Naive thymus-derived CD8-positive, alpha-beta T cell (primary cell): ENCODE results near the gene RIMS4. TPM values are rescaled to one million over a fixed set of nuclear protein-coding genes. Genes with fewer than 3 reads are reported as not detected.

ENCODE experiments used
- ATAC-seq, 2 donors: fragments of 150-1000 bp; cut with Tn5 transposase in 1 of 2; sonication (Bioruptor Pico), chemical (Tn5 transposase) in 1 of 2; 1 replicate in 1 of 2; 2 replicates in 1 of 2; pipeline ENCODE4 v1.10.0; 2021; ENCODE audit warnings: mild to moderate bottlenecking in 2 of 2, moderate library complexity in 2 of 2
- POLR2A ChIA-PET: fragments of 350-600 bp; sonication (Branson Sonifier 250); formaldehyde crosslinking; loops from one replicate; lab custom pipeline; 2021; ENCODE audit warnings: antibody characterized with exemption; lab: Charles Lee
- DNase-seq, 10 donors: peaks; one replicate each; pipeline versions ENCODE4 v3.0.0 to v3.0.0-alpha.2; 2020 to 2022
- H3K27ac Mint-ChIP-seq, 10 donors: one replicate each; pipeline ENCODE4 v1.8.0; 2020 to 2022; ENCODE audit warnings: mild to moderate bottlenecking in 10 of 10, mixed read lengths in 10 of 10, moderate library complexity in 4 of 10, inconsistent platforms in 1 of 10
- H3K27me3 Mint-ChIP-seq, 5 donors: one replicate each; pipeline ENCODE4 v1.8.0; 2021 to 2022; ENCODE audit warnings: mixed read lengths in 5 of 5
- H3K36me3 Mint-ChIP-seq, 3 donors: one replicate each; pipeline ENCODE4 v1.8.0; 2020 to 2022; ENCODE audit warnings: mixed read lengths in 3 of 3, mild to moderate bottlenecking in 2 of 3, inconsistent platforms in 1 of 3
- H3K4me1 Mint-ChIP-seq, 4 donors: one replicate each; pipeline ENCODE4 v1.8.0; 2021 to 2022; ENCODE audit warnings: mixed read lengths in 4 of 4
- H3K4me3 Mint-ChIP-seq, 10 donors: one replicate each; pipeline ENCODE4 v1.8.0; 2020 to 2022; ENCODE audit warnings: mild to moderate bottlenecking in 10 of 10, mixed read lengths in 10 of 10, moderate library complexity in 6 of 10, inconsistent platforms in 1 of 10
- H3K9me3 Mint-ChIP-seq, 9 donors: one replicate each; pipeline ENCODE4 v1.8.0; 2020 to 2022; ENCODE audit warnings: mixed read lengths in 9 of 9, mild to moderate bottlenecking in 3 of 9, inconsistent platforms in 1 of 9, moderate library complexity in 1 of 9
- polyA plus RNA-seq, 3 donors: library from polyadenylated mRNA; unstranded; fragments of 300-500 nt; fragmentation: Illumina TruSeq; gene quantifications; one replicate each; pipeline ENCODE4 v1.2.3, GENCODE V29; 2021
- total RNA-seq, 8 experiments: library from RNA in 2 of 8; stranded (reverse) in 2 of 8; gene quantifications; one replicate each; pipeline ENCODE4 v1.2.3 and lab custom pipeline; 2021 to 2026

RIMS4 gene
- total and polyA plus RNA-seq, 5 experiments from 2014 or later: not detected

- ATAC-seq: no peak
- POLR2A ChIA-PET: no interaction called here
- no peak for DNase-seq
- H3K27ac Mint-ChIP-seq: peak overlapping the region in 1 of 10 donors; percentile 0
- no peak overlapping the region for H3K4me3 Mint-ChIP-seq
- peaks cover 2 to 12% (median 6%) of the 10 kb centered on the region in 4 donors for H3K4me1 Mint-ChIP-seq
- H3K36me3 Mint-ChIP-seq: peaks cover 0 to 2% (median 0%) of the 10 kb centered on the region in 3 donors
- H3K9me3 Mint-ChIP-seq: no peaks in the 10 kb centered on the region
- peaks cover 28 to 51% (median 44%) of the 10 kb centered on the region in 5 donors for H3K27me3 Mint-ChIP-seq
Observed at GRCh38 chr20:44805335-44805978, 4.9 kb downstream of the RIMS4 start.

DNA sequence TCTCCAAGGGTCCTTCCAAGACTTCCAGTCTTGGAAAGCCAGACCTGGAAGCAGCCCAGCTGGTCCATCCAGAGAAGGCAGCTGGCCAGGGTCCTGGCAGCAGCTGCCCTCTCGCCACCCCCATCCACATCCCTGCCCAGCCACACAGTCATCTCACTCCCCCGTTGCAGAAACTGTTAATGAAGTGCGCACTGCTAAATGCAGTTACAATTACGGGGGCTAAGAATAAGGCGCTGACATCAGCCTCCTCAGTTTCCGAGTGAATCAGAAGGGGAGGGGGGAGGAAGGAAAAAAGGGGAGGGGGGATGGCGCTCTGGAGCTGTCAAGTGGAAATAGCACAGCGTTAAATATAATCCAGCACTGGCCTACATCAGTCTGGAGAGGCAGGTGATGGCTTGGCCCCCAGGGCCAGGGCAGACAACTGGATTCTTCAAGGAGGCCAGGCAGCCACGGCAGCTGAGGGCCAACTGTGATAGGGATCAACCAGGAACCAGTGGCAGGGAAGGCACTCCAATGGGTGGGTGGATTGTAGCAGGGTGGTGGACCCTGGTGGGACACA, 6.9 kb downstream of the RIMS4 start:
- H3K4me1 Mint-ChIP-seq: peaks cover 0 to 2% (median 0%) of the 10 kb centered on the region in 4 donors
- no peak overlapping the region for H3K27ac Mint-ChIP-seq
- POLR2A ChIA-PET: no interaction called here
- H3K9me3 Mint-ChIP-seq: no peaks in the 10 kb centered on the region
- no peak overlapping the region for H3K4me3 Mint-ChIP-seq
- H3K27me3 Mint-ChIP-seq: peaks cover 20 to 37% (median 32%) of the 10 kb centered on the region in 5 donors
- DNase-seq: no peak
- no peak for ATAC-seq
- no peaks in the 10 kb centered on the region for H3K36me3 Mint-ChIP-seq

DNA sequence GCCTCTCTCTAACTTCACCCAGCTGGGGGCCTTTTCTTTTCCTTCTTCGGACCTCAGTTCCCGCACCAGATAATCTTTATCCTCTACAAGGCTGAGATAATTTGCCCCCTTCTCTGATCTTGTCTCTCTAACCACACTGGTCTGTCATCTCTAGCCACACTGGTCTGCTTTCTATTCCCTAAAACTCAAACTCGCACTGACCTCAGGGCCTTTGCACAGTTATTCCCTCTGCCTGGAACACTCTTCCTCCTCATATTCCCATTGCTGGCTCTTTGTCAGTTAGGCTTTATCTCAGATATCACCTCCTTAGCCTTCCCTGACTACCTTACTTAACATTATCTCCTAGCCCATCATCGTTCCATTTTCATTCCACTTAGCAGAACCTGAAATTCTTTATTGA, 7.6 kb downstream of the RIMS4 start:
- DNase-seq (no peak), ATAC-seq (no peak)
- no peaks in the 10 kb centered on the region for H3K36me3 Mint-ChIP-seq
- H3K27me3 Mint-ChIP-seq: peaks cover 14 to 29% (median 25%) of the 10 kb centered on the region in 5 donors
- H3K9me3 Mint-ChIP-seq: no peaks in the 10 kb centered on the region
- H3K4me3 Mint-ChIP-seq: no peak overlapping the region
- no peak overlapping the region for H3K27ac Mint-ChIP-seq
- POLR2A ChIA-PET: no interaction called here
- H3K4me1 Mint-ChIP-seq: no peaks in the 10 kb centered on the region

GRCh38 chr20:44800391-44801046, 9.8 kb downstream of the RIMS4 start:
- Mint-ChIP-seq H3K27me3 (peaks cover 6 to 14% (median 11%) of the 10 kb centered on the region in 5 donors), H3K36me3 (no peaks in the 10 kb centered on the region), H3K27ac (no peak overlapping the region), H3K9me3 (no peaks in the 10 kb centered on the region), H3K4me1 (no peaks in the 10 kb centered on the region), H3K4me3 (no peak overlapping the region)
- POLR2A ChIA-PET: no interaction called here
- DNase-seq: peak in 3 of 10 donors; percentile 6 to 17 (median 10)
- no peak for ATAC-seq

GRCh38 chr20:44799691-44800090, 10.7 kb downstream of the RIMS4 start:
- POLR2A ChIA-PET: no interaction called here
- Mint-ChIP-seq H3K9me3 (no peaks in the 10 kb centered on the region), H3K27me3 (peaks cover 3 to 10% (median 9%) of the 10 kb centered on the region in 5 donors), H3K36me3 (no peaks in the 10 kb centered on the region), H3K4me1 (no peaks in the 10 kb centered on the region), H3K4me3 (no peak overlapping the region), H3K27ac (no peak overlapping the region)
- ATAC-seq (no peak), DNase-seq (no peak)

DNA sequence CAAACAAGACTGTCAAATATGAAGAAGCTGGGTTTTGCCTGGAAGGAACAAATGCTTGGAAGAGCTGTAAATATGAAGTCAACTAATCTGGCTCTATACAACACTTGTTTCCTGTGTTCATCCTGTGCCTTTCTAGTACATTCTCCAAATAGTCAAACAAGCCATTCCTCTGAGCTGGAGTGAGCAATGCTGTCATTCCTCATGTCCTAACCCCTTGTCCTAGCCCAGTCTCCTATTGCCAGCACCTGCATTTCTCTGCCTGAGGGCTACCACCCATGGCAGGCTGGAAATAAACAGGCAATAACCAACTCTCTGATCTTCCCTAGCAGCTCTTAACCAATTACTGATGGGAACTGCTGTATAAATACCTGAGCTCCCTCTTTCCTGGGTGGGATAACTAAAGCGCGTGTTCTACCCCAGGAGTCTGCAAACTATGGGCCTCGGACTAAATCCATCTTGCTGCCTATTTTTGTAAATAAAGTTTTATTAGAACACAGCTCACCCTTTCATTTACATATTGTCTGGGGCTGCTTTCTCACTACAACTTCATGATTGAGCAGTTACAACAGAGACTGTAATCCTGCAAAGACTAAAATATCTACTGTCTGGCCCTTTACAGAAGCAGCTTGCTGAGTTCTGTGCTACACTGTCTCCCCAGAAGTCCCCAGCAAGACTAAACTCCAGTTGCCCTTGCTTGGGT, 13.4 kb downstream of the RIMS4 start:
- Mint-ChIP-seq H3K27ac (no peak overlapping the region), H3K36me3 (no peaks in the 10 kb centered on the region), H3K4me1 (no peaks in the 10 kb centered on the region), H3K9me3 (no peaks in the 10 kb centered on the region), H3K27me3 (peaks cover 0 to 5% (median 2%) of the 10 kb centered on the region in 5 donors), H3K4me3 (no peak overlapping the region)
- POLR2A ChIA-PET: no interaction called here
- DNase-seq (no peak), ATAC-seq (no peak)

GRCh38 chr20:44796311-44796710, 14.0 kb downstream of the RIMS4 start:
- H3K36me3 Mint-ChIP-seq: no peaks in the 10 kb centered on the region
- POLR2A ChIA-PET: no interaction called here
- DNase-seq (no peak), ATAC-seq (no peak)
- H3K27ac Mint-ChIP-seq: no peak overlapping the region
- H3K4me1 Mint-ChIP-seq: no peaks in the 10 kb centered on the region
- H3K4me3 Mint-ChIP-seq: no peak overlapping the region
- H3K27me3 Mint-ChIP-seq: peaks cover 0 to 7% (median 5%) of the 10 kb centered on the region in 5 donors
- no peaks in the 10 kb centered on the region for H3K9me3 Mint-ChIP-seq

GRCh38 chr20:44795836-44796235, 14.5 kb downstream of the RIMS4 start:
- Mint-ChIP-seq H3K27me3 (peaks cover under 1 to 7% (median 6%) of the 10 kb centered on the region in 5 donors), H3K27ac (no peak overlapping the region), H3K36me3 (no peaks in the 10 kb centered on the region), H3K4me3 (no peak overlapping the region), H3K4me1 (no peaks in the 10 kb centered on the region), H3K9me3 (no peaks in the 10 kb centered on the region)
- no peak for DNase-seq
- POLR2A ChIA-PET: no interaction called here
- ATAC-seq: no peak

DNA sequence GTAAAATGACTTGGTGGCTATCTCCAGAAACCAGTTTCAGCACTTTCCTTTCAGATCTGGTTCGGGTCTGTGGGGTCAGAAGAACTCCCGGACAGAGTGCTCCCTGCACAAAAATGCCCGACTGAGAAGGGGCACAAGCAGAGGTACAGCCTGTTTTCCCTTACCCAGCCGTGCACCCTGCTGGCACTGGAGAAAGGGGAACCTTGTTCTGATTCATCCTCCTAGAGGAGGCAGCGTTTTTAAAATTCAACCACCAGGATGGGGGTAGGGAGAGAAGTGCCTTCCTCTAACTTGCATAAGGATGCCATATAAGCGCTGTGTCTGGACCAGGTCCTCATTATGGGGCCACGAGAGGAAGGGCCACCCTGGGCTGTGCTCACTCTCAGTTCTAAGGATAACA, 17.6 kb downstream of the RIMS4 start:
- H3K36me3 Mint-ChIP-seq: no peaks in the 10 kb centered on the region
- H3K4me3 Mint-ChIP-seq: no peak overlapping the region
- DNase-seq (no peak), ATAC-seq (no peak)
- no peaks in the 10 kb centered on the region for H3K4me1 Mint-ChIP-seq
- peaks cover 4 to 16% (median 10%) of the 10 kb centered on the region in 5 donors for H3K27me3 Mint-ChIP-seq
- no peaks in the 10 kb centered on the region for H3K9me3 Mint-ChIP-seq
- POLR2A ChIA-PET: no interaction called here
- no peak overlapping the region for H3K27ac Mint-ChIP-seq

- ATAC-seq (no peak), DNase-seq (no peak)
- POLR2A ChIA-PET: no interaction called here
- no peak overlapping the region for H3K4me3 Mint-ChIP-seq
- peaks cover 12 to 26% (median 15%) of the 10 kb centered on the region in 5 donors for H3K27me3 Mint-ChIP-seq
- H3K4me1 Mint-ChIP-seq: no peaks in the 10 kb centered on the region
- no peaks in the 10 kb centered on the region for H3K9me3 Mint-ChIP-seq
- no peak overlapping the region for H3K27ac Mint-ChIP-seq
- no peaks in the 10 kb centered on the region for H3K36me3 Mint-ChIP-seq
Observed at GRCh38 chr20:44790638-44791393, 19.5 kb downstream of the RIMS4 start.

GRCh38 chr20:44788706-44789456, 21.5 kb downstream of the RIMS4 start:
- DNase-seq (no peak), ATAC-seq (no peak)
- Mint-ChIP-seq H3K4me1 (no peaks in the 10 kb centered on the region), H3K9me3 (no peaks in the 10 kb centered on the region), H3K27ac (no peak overlapping the region), H3K4me3 (no peak overlapping the region), H3K36me3 (no peaks in the 10 kb centered on the region), H3K27me3 (peaks cover 12 to 40% (median 19%) of the 10 kb centered on the region in 5 donors)
- POLR2A ChIA-PET: no interaction called here

DNA sequence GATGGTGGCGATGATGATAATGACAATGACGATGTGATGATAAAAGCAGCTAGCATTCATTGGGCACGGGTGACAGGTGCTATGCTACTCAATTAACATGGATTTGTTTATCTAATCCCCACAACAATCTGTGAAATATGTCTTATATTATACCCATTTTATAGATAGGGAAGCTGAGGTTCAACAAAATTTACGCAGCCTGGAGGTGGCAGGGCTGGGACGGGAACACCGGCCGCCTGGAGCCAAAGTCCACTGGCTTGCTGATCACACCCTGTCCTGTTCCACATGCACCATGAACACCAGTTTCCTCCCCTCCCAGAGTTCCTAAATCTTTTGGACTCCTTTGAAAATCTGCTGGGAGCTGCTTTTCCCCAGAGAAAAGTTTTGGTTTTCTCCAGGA, 23.0 kb downstream of the RIMS4 start:
- Mint-ChIP-seq H3K27me3 (peaks cover 12 to 41% (median 19%) of the 10 kb centered on the region in 5 donors), H3K9me3 (no peaks in the 10 kb centered on the region), H3K4me3 (no peak overlapping the region), H3K4me1 (no peaks in the 10 kb centered on the region), H3K27ac (no peak overlapping the region), H3K36me3 (no peaks in the 10 kb centered on the region)
- POLR2A ChIA-PET: no interaction called here
- no peak for DNase-seq
- no peak for ATAC-seq
